T follicular helper cell (primary cell): ENCODE results near the gene ERLEC1.
A peak's percentile ranks its signal among the peaks of the same experiment; 100 is the strongest.
"Not testable (repeated sequence)": the region's sequence is repeated elsewhere in the genome, so short reads cannot be mapped to it uniquely, and the experiment has no call there.

Experiments
- DNase-seq: peaks from one replicate; pipeline ENCODE4 v3.0.0-alpha.2; 2020; ENCODE audit warnings: low read depth

ERLEC1 gene

GRCh38 chr2:53784436-53784835 lies 2.4 kb upstream of the ERLEC1 start:
- no peak for DNase-seq

DNA sequence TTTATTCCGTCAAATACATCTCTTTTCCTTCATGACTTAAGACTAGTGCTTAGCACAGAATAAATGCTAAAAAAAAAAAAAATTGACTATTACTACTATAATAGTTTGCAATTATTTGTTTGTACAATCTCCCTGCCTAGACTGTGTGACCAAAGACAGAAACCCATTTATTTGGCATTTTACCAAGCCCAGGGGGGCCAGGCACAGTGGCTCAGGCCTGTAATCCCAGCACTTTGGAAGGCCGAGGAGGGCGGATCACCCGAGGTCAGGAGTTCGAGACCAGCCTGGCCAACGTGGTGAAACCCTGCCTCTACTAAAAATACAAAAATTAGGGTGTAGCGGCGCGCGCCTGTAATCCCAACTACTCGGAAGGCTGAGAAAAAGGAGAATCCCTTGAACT lies 1.5 kb upstream of the ERLEC1 start:
- DNase-seq, result no peak

- DNase-seq, result peak; percentile 2
Measured at GRCh38 chr2:53786352-53786704, 516 bp upstream of the ERLEC1 start.

GRCh38 chr2:53787614-53788289 lies 908 bp downstream of the ERLEC1 start:
- no peak for DNase-seq

- DNase-seq, result no peak
Measured at GRCh38 chr2:53793261-53793660, 6.4 kb downstream of the ERLEC1 start.

DNA sequence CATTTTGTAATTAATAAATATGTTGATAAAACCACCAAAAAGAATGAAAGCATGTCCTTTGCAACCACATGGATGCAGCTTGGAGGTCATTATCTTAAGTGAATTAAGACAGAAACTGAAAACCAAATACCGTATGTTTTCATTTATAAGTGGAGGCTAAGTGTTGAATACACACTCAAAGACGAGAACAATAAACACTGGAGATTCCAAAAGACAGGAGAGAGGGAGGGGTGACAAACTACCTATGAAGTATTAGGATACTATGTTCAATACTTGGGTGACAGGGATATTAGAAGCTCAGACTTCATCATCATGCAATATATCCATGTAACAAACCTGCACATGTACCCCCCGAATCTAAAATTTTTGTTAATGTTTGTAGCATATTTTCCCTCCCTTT lies 7.0 kb downstream of the ERLEC1 start:
- DNase-seq, result no peak

DNA sequence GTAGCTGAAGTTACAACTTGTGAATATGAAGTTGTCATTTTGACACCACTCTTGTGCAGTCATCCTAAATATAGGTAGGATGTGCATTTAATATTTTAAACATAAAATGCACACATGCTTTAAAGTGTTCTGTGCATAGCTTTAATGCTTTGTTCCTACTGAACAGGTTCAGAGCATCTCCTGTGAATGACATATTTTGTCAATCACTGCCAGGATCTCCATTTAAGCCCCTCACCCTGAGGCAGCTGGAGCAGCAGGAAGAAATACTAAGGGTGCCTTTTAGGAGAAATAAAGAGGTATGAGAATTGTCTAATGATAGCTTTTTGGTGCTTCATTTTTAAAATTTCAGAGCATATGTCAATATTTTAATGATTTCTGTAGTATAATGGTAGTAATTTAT lies 14.7 kb downstream of the ERLEC1 start:
- DNase-seq, result no peak

DNA sequence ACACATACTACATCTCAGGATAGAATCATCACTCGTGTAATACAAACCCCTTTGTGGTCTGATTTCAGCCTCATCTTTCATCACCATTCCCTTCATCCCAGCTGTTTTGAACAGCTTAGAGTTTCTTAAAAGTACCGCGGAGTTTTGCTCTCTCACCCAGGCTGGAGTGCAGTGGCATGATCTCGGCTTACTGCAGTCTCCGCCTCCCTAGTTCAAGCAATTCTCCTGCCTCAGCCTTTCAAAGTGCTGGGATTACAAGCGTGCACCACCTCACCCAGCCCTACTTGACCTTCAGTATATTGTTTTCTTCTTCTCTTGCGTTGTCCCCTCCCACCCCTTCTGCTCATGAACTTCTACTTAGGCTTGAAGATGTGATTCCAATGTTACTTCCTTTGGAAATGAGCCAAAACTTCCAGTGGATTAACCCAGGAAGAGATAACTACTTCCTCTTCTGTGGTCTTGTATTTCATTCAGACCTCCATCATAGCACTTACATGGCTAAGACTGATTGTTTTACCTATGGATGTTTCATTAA lies 15.8 kb downstream of the ERLEC1 start:
- no peak for DNase-seq

DNA sequence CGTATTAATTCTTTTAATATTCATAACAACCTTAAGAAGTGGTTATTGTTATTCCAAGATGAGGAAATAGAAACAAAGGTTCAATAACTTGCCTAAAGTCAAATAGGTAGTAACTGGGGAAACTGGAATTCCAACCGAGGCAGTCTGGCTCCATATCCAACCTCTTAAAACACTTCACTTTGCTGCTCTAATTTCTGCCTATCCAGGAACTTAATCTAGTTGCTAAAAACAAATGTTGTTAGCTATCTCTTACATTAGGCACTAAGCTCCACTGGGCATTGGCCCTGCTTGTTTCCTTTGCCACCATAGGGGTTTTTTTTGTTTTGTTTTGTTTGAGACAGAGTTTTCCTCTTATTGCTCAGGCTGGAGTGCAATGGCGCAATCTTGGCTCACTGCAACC lies 24.8 kb downstream of the ERLEC1 start:
- no peak for DNase-seq

GRCh38 chr2:53813151-53813550 lies 26.3 kb downstream of the ERLEC1 start:
- DNase-seq, result no peak

DNA sequence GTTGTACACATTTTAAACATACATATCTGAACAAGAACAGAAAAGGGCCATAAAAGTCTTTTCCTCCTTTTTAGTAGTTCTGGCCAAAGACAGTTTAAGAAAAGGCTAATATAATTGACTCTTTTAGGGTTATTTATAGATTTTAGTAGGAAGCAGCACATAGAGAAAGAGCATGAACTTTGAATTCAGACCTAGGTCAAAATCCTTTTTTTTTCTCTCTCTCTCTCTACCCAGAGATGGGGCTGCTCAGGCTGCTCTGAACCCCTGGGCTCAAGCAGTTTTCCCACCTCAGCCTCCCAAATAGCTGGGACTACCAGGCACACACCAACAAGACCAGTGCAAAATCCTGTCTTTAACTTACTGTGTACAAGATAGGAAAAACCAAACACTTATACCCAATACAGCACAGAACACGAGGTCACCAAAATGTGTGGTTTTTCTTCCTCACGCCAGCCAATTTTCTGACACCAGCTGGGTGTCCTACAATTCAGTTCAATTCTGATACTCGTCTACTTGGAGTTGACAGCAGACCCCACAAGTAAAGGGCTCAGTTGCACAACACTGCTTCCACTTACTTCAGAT lies 32.1 kb downstream of the ERLEC1 start:
- DNase-seq, result no peak

DNA sequence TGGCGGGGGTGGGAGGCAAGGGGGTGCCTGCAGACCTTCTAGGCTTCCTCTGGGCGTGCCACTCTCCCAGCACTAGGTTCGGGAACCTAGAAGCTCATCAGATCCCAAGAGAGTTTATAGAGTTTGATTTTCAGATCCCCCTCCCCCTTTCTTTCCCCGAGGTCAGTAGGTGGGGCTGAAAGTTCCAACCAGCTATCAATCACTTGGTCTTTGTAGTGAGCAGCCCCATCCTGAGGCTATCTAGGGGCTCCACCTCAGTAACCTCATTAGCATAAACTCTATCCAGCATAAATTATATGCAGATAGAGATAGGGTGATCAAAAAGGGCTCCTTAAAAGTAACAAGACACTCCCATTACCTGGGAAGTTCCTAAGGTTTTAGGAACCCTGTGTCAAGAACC lies 32.8 kb downstream of the ERLEC1 start:
- no peak for DNase-seq

GRCh38 chr2:53820048-53820447 lies 33.2 kb downstream of the ERLEC1 start:
- no peak for DNase-seq

- no peak for DNase-seq
Measured at GRCh38 chr2:53820711-53821110, 33.9 kb downstream of the ERLEC1 start.

- DNase-seq, result no peak
Measured at GRCh38 chr2:53821810-53822209, 35.0 kb downstream of the ERLEC1 start.

DNA sequence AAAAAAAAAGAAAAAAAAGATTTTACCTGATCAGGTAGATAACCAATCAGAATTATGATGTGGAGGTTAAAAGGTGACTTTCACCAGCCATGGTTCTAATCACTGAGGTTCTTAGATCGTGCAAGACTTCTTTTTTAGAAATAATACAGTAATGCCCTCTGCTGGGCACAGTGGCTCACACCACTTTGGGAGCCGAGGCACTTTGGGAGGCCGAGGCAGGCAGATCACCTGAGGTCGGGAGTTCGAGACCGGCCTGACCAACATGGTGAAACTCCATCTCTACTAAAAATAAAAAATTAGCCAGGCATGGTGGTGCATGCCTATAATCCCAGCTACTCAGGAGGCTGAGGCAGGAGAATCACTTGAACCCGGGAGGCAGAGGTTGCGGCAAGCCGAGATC lies 36.8 kb downstream of the ERLEC1 start:
- not testable (repeated sequence) for DNase-seq

GRCh38 chr2:53826030-53826410 lies 39.2 kb downstream of the ERLEC1 start:
- no peak for DNase-seq

DNA sequence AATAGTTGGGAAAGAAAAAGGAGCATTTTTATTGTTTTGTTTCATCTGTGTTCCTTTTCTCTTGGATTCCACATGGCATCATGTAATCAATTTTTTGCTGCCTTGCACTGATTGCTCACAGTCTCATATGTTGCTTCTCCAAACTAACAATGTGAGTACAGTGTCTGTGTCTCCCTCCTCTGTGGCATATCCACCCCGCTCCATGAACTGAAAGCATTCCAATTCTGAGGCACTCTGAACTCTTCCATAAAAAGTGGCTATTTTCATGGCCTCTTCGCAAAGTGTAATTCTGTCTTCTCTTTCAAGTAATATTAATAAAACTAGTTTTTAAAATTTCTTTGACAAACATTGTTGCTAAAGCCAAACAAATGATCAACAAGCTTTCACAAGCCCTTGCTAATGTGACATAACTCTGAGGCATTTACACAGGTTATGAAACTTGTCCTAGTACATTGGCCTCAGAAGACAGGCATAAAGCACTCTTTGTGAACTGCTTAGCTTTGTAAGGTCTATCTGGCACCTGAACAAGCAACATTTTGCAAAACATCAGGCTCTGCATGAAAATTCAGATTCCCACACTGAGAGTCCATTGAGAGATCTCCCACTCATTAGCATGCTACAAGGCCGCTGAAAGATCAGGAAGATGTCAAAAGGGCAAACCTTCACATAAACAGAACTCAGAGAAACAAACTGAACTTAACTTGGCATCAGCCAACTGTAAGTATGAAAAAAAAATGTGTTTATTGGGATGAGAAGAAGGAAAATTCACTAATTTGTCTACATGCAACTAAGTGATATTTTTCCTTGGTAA lies 39.9 kb downstream of the ERLEC1 start:
- DNase-seq, result no peak

DNA sequence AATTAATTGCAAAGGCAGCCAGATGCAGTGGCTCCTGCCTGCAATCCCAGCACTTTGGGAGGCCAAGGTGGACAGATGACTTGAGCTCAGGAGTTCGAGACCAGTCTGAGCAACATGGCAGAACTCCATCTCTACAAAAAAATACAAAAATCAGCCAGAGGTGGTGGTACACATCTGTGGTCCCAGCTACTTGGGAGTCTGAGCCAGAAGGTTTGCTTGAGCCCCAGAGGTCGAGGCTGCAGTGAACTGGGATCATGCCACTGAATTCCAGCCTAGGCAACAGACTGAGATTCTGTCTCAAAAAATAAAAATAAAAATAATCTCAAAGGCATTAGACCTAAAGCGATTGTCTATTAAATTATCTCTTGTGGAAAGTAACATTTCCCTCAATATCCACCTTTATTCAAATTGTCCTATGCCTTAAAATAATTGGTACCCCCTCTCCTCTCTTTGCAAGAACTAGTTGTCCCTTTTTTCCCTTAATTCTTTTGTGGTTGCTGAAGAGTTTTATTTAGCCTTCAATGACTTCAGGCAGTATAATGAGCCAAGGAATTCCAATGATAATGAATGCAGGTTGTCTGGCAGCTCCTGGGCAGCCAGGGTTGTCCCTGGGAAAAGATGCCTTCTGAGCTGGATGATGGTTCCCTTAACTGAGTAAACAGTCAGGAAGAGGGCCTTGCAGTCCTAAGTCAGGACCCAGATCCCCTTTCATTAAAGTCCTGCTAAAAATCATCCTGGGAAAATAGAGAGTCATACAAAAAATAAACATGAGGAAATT lies 40.7 kb downstream of the ERLEC1 start:
- DNase-seq, result no peak

DNA sequence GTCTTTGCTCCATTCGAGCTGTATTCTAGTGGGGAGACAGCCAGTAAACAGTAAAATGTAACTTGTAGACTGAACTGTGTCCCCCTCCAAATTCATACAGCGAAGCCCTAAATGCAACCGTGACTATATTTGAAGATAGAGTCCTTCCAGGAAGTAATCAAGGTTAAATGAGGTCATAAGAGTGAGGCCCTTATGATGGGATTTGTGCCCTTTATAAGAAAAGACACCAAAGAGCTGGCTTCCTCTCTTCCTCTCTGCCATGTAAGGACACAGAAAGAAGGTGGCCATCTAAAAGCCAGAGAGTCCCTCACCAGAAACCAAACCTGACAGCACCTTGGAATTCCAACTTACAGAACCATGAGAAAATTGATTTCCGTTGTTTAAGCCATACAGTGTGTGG lies 41.5 kb downstream of the ERLEC1 start:
- DNase-seq, result no peak

- no peak for DNase-seq
Measured at GRCh38 chr2:53829273-53829979, 42.6 kb downstream of the ERLEC1 start.

DNA sequence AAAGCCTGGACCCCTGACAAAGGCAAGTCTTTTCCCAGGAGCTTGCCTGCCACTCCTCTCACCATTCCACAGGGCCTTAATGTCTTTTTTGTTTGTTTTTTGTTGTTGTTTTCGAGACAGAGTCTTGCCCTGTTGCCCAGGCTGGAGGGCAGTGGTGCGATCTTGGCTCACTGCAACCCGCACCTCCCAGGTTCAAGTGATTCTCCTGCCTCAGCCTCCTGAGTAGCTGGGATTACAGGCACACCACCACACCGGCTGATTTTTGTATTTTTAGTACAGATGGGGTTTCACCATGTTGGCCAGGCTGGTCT lies 43.1 kb downstream of the ERLEC1 start:
- not testable (repeated sequence) for DNase-seq
